ENCODE results near the gene MTERF2. TPM values are rescaled to one million over a fixed set of nuclear protein-coding genes. Genes with fewer than 3 reads are reported as not detected.

Gene MTERF2
- total RNA-seq, 1 experiment from 2014 or later: 10.7 TPM

GRCh38 chr12:107033758-107034739 is 47.1 kb upstream of the MTERF2 start:
- POLR2A ChIA-PET (ENCODE audit: unreplicated experiment): no interaction called here
- H3K9me2 ChIP-seq (replicated peaks; ENCODE audit: low read length): no peaks in the 10 kb centered on the region
- CTCF ChIA-PET: no interaction called here
- ATAC-seq (no peak), DNase-seq (no peak)
- H4K20me1 ChIP-seq (ENCODE audit: low read length): no peaks in the 10 kb centered on the region; the same call in 1 of the 2 replicates
- H3K4me2 ChIP-seq (ENCODE audit: low read length): no peak overlapping the region
- no peaks in the 10 kb centered on the region for H3F3A ChIP-seq (ENCODE audit: low read length, unreplicated experiment)
- no peak overlapping the region for H3K27ac ChIP-seq (ENCODE audit: low read length)
- H3K4me3 ChIP-seq (ENCODE audit: low read length): no peak overlapping the region
- H3K4me1 ChIP-seq (ENCODE audit: insufficient read depth, low read length): no peaks in the 10 kb centered on the region
- no peaks in the 10 kb centered on the region for H3K9me3 ChIP-seq (ENCODE audit: low read length)
- no peak overlapping the region for H3K9ac ChIP-seq (ENCODE audit: low read length)
- TF ChIP-seq EZH2 (IDR thresholded peaks at IDR 0.05; ENCODE audit: low read length, unreplicated experiment): no peak
- TF ChIP-seq EZH2phosphoT487 (IDR thresholded peaks at IDR 0.05; ENCODE audit: borderline replicate concordance, low read length): no peak
- TF ChIP-seq CTCF (conservative IDR thresholded peaks at IDR 0.05; ENCODE audit: low read depth, low read length): no peak
- no TSS peak for BruUV-seq (replicated peaks)
- no peak overlapping the region for H2AFZ ChIP-seq (ENCODE audit: low read length)
- H3K36me3 ChIP-seq (ENCODE audit: low read depth, low read length): no peaks in the 10 kb centered on the region
- intact Hi-C loops (cut with micrococcal nuclease): no loop called here
- H3K79me2 ChIP-seq (ENCODE audit: low read length): peaks cover 13% of the 10 kb centered on the region
- H3K27me3 ChIP-seq (ENCODE audit: low read length): no peaks in the 10 kb centered on the region

- H3K4me2 ChIP-seq (ENCODE audit: low read length): no peak overlapping the region
- H3K9ac ChIP-seq (ENCODE audit: low read length): no peak overlapping the region
- no TSS peak for BruUV-seq (replicated peaks)
- H4K20me1 ChIP-seq (ENCODE audit: low read length): no peaks in the 10 kb centered on the region; the same call in 1 of the 2 replicates
- H3K4me3 ChIP-seq (ENCODE audit: low read length): no peak overlapping the region
- no peak overlapping the region for H3K27ac ChIP-seq (ENCODE audit: low read length)
- CTCF ChIA-PET: no interaction called here
- H3K27me3 ChIP-seq (ENCODE audit: low read length): no peaks in the 10 kb centered on the region
- H3K4me1 ChIP-seq (ENCODE audit: insufficient read depth, low read length): peaks cover 15% of the 10 kb centered on the region
- H3K36me3 ChIP-seq (ENCODE audit: low read depth, low read length): no peaks in the 10 kb centered on the region
- H2AFZ ChIP-seq (ENCODE audit: low read length): no peak overlapping the region
- H3K79me2 ChIP-seq (ENCODE audit: low read length): peaks cover 22% of the 10 kb centered on the region
- DNase-seq: no peak
- intact Hi-C loops (cut with micrococcal nuclease): no loop called here
- H3K9me2 ChIP-seq (replicated peaks; ENCODE audit: low read length): no peaks in the 10 kb centered on the region
- no peak for TF ChIP-seq EZH2phosphoT487 (IDR thresholded peaks at IDR 0.05; ENCODE audit: borderline replicate concordance, low read length)
- TF ChIP-seq CTCF (conservative IDR thresholded peaks at IDR 0.05; ENCODE audit: low read depth, low read length): no peak
- no peak for TF ChIP-seq EZH2 (IDR thresholded peaks at IDR 0.05; ENCODE audit: low read length, unreplicated experiment)
- no peaks in the 10 kb centered on the region for H3F3A ChIP-seq (ENCODE audit: low read length, unreplicated experiment)
- no peaks in the 10 kb centered on the region for H3K9me3 ChIP-seq (ENCODE audit: low read length)
- ATAC-seq: no peak
- POLR2A ChIA-PET (ENCODE audit: unreplicated experiment): no interaction called here
These were observed 45.3 kb upstream of the MTERF2 start for GRCh38 chr12:107032266-107032665.

- ATAC-seq (no peak), DNase-seq (no peak)
- CTCF ChIA-PET: interaction anchor here (0.6 kb wide), 1 partner anchor 59 kb away, joined by 3 read pairs; no protein-coding TSS in a partner anchor
These were observed 44.1 kb upstream of the MTERF2 start for GRCh38 chr12:107031061-107031460.

More at GRCh38 chr12:107031061-107031460, 44.1 kb upstream of the MTERF2 start:
- POLR2A ChIA-PET (ENCODE audit: unreplicated experiment): no interaction called here
- Histone ChIP-seq H3K4me2 (ENCODE audit: low read length) (no peak overlapping the region), H3K27me3 (ENCODE audit: low read length) (no peaks in the 10 kb centered on the region), H3K4me3 (ENCODE audit: low read length) (no peak overlapping the region), H3K27ac (ENCODE audit: low read length) (no peak overlapping the region), H3K79me2 (ENCODE audit: low read length) (peaks cover 34% of the 10 kb centered on the region), H3F3A (ENCODE audit: low read length, unreplicated experiment) (no peaks in the 10 kb centered on the region), H3K36me3 (ENCODE audit: low read depth, low read length) (no peaks in the 10 kb centered on the region), H3K9ac (ENCODE audit: low read length) (no peak overlapping the region), H3K9me3 (ENCODE audit: low read length) (no peaks in the 10 kb centered on the region), H4K20me1 (ENCODE audit: low read length) (no peaks in the 10 kb centered on the region; the same call in 1 of the 2 replicates), H3K4me1 (ENCODE audit: insufficient read depth, low read length) (peaks cover 22% of the 10 kb centered on the region), H3K9me2 (replicated peaks; ENCODE audit: low read length) (no peaks in the 10 kb centered on the region), H2AFZ (ENCODE audit: low read length) (no peak overlapping the region)
- intact Hi-C loops (cut with micrococcal nuclease): no loop called here
- BruUV-seq (replicated peaks): no TSS peak
- TF ChIP-seq EZH2phosphoT487 (IDR thresholded peaks at IDR 0.05; ENCODE audit: borderline replicate concordance, low read length) (no peak), CTCF (conservative IDR thresholded peaks at IDR 0.05; ENCODE audit: low read depth, low read length) (no peak), EZH2 (IDR thresholded peaks at IDR 0.05; ENCODE audit: low read length, unreplicated experiment) (no peak)
